Calu3 (cell line): ENCODE data around the gene TWIST1. TPM values are rescaled to one million over a fixed set of nuclear protein-coding genes. Genes with fewer than 3 reads are reported as not detected.

Experiments used
- BruUV-seq: library from RNA; stranded (reverse); fragments of 400-500 nt; replicated peaks from 2 replicates; lab custom pipeline; 2021; lab: Mats Ljungman, UMichigan
- CTCF ChIA-PET: fragments of 300-600 bp; sonication (Branson Sonifier 250); formaldehyde crosslinking; loops from one replicate; lab custom pipeline; 2022; ENCODE audit warnings: antibody characterized with exemption; lab: Charles Lee
- DNase-seq: peaks from one replicate; pipeline ENCODE4 v3.0.0; 2022
- H3K27ac Mint-ChIP-seq: one replicate; pipeline ENCODE4 v1.8.0; 2022; ENCODE audit warnings: mixed read lengths; ENCODE audit not compliant: unreplicated experiment
- H3K27me3 Mint-ChIP-seq: one replicate; pipeline ENCODE4 v1.8.0; 2022; ENCODE audit warnings: mixed read lengths; ENCODE audit not compliant: unreplicated experiment
- H3K36me3 Mint-ChIP-seq: one replicate; pipeline ENCODE4 v1.8.0; 2022; ENCODE audit warnings: mild to moderate bottlenecking, moderate library complexity, mixed read lengths; ENCODE audit not compliant: insufficient read depth, unreplicated experiment
- H3K4me1 Mint-ChIP-seq: one replicate; pipeline ENCODE4 v1.8.0; 2022; ENCODE audit warnings: mild to moderate bottlenecking, low read depth, mixed read lengths; ENCODE audit not compliant: unreplicated experiment
- H3K4me3 Mint-ChIP-seq: one replicate; pipeline ENCODE4 v1.8.0; 2022; ENCODE audit warnings: mild to moderate bottlenecking, low read depth, moderate library complexity, mixed read lengths; ENCODE audit not compliant: unreplicated experiment
- H3K9me3 Mint-ChIP-seq: one replicate; pipeline ENCODE4 v1.8.0; 2022; ENCODE audit warnings: low read depth, mixed read lengths; ENCODE audit not compliant: unreplicated experiment
- intact Hi-C: fragments of 100-400 bp; cut with micrococcal nuclease; formaldehyde crosslinking; loops from one replicate; pipeline ENCODE4 v1.10.0; 2022; ENCODE audit not compliant: unreplicated experiment
- total RNA-seq: library from RNA; stranded (reverse); gene quantifications from 2 replicates; pipeline ENCODE4 v1.2.3, GENCODE V29; 2022
- TF ChIP-seq, protein P1 (sequence below): fragments of 200-600 bp; IDR thresholded peaks from one replicate; pipeline ENCODE4 v1.8.0; 2022; ENCODE audit warnings: antibody characterized with exemption; ENCODE audit not compliant: unreplicated experiment

TWIST1 gene
- total RNA-seq, 1 experiment from 2014 or later: 2.9 TPM

DNA sequence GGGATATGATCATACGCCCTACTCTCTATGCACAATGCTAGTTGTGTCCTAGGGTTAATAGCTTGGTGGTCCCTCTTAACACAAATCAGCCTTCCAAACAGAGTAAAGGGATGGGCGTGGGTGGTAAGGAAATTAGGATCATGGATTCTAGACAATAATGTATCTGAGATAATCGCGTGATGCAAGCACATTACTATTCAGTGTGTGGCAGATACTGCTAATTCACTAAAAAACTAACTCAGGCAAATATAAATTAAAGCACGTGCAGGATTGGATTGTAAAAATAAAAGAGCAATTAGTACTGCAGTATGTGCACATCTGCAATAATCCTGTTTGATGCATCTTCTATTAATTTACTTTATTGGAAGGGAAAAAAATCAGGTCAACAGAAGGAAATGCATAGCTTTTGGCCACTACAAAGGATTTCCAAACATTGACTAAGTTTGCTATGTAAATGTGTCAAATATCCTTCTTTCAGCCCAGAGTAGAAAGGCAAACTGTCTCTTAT, 22.0 kb downstream of the TWIST1 start:
- no peaks in the 10 kb centered on the region for H3K9me3 Mint-ChIP-seq
- TF ChIP-seq, protein P1, sequence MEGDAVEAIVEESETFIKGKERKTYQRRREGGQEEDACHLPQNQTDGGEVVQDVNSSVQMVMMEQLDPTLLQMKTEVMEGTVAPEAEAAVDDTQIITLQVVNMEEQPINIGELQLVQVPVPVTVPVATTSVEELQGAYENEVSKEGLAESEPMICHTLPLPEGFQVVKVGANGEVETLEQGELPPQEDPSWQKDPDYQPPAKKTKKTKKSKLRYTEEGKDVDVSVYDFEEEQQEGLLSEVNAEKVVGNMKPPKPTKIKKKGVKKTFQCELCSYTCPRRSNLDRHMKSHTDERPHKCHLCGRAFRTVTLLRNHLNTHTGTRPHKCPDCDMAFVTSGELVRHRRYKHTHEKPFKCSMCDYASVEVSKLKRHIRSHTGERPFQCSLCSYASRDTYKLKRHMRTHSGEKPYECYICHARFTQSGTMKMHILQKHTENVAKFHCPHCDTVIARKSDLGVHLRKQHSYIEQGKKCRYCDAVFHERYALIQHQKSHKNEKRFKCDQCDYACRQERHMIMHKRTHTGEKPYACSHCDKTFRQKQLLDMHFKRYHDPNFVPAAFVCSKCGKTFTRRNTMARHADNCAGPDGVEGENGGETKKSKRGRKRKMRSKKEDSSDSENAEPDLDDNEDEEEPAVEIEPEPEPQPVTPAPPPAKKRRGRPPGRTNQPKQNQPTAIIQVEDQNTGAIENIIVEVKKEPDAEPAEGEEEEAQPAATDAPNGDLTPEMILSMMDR: no peak
- peaks cover under 1% of the 10 kb centered on the region for H3K36me3 Mint-ChIP-seq
- BruUV-seq: no TSS peak
- intact Hi-C loops: no loop called here
- no peak overlapping the region for H3K27ac Mint-ChIP-seq
- no peak for DNase-seq
- peaks cover 9% of the 10 kb centered on the region for H3K4me1 Mint-ChIP-seq
- no peaks in the 10 kb centered on the region for H3K27me3 Mint-ChIP-seq
- CTCF ChIA-PET: no interaction called here
- no peak overlapping the region for H3K4me3 Mint-ChIP-seq

DNA sequence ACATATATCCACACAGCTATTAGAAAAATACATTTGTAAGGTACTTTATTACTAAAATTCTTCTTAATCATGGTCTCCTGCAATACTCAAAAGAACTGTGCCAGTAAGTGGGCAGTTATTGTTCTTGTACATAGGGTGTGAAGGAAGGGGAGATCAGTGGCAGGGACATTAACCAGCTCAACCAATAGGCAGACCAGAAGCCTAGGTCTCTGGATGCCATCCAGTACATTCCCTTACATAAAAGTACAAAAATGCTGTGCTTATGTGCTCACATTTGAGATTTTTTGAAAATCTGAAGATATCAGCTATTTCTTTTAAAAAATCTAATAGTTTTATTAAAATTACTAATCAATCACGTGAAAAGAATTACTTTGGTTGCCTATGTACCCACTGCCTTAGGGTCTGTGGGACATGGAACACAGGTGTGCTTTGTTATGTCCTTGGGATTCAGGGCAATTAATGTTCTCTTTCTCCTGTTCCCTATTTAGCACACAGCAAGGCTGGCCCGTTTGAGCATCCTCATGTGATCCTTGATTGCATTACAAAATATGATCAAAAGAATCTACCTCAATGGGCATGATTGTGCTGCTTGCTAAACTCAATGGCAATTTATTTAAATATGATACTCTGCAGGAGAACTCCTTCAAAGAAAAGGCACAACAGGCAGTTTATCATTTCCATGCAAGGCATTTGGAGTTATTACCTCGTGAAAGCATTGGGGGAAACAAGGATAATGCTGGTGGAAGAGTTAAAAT, 22.7 kb downstream of the TWIST1 start:
- no peak overlapping the region for H3K4me3 Mint-ChIP-seq
- no peaks in the 10 kb centered on the region for H3K9me3 Mint-ChIP-seq
- BruUV-seq: no TSS peak
- intact Hi-C loops: no loop called here
- CTCF ChIA-PET: no interaction called here
- TF ChIP-seq, protein P1: no peak
- H3K36me3 Mint-ChIP-seq: no peaks in the 10 kb centered on the region
- peaks cover 3% of the 10 kb centered on the region for H3K4me1 Mint-ChIP-seq
- H3K27ac Mint-ChIP-seq: no peak overlapping the region
- DNase-seq: no peak
- H3K27me3 Mint-ChIP-seq: no peaks in the 10 kb centered on the region

DNA sequence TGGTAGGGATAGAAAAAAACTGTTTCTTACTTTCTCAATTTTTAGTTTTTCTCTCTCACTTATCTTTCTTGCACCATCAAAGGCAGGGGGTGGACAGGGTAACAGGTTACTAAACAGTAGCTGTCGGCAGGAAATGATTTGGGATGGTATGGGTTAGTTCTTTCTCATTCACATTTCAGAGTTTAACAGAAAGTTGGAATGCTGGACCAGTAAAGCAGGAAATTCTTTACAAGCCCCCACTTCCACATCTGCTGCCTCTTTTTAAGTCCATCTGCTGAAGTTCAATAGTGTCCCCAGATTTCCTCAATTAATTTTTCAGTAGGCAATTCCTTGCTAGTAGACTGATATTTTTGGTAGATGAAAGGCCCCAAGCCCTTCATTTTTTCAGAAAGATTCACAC, 23.3 kb downstream of the TWIST1 start:
- Mint-ChIP-seq H3K36me3 (no peaks in the 10 kb centered on the region), H3K4me1 (no peaks in the 10 kb centered on the region)
- CTCF ChIA-PET: no interaction called here

DNA sequence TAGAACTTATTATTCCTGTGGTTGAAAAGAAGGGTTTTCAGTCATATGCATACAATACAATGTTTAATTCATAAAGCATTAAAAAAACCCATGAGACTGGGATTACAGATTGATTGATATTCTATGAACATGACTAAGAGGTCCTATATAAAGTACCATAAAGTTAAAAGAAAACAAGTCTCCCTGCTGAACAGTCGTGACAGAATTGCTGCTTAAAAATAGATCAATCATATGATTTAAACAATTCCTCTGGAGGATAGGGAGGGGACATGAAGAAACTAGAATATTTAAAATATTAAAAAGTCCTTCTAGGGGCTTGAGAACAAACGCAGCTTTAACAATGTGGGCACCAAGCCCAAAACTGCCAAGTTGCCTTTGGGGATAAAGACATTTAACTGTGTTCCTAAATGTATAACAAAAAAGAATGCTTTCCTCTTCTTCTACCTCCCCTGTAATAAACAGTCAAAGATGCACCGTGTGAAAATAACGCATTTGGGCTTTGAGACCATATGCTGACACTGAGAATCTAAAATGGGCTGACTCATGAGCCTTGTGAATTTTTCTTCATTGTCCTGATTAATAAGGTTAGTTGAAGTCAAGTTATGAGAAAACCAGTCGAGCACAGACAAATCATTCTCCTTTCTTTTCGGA, 25.8 kb downstream of the TWIST1 start:
- no TSS peak for BruUV-seq
- CTCF ChIA-PET: interaction anchor here (0.9 to 1.2 kb wide), 2 partner anchors 8 to 12 kb away, joined by 3 read pairs; no protein-coding TSS in a partner anchor
- TF ChIP-seq, protein P1: no peak
- intact Hi-C loops: no loop called here
- Mint-ChIP-seq H3K27ac (no peak overlapping the region), H3K4me3 (no peak overlapping the region), H3K4me1 (no peaks in the 10 kb centered on the region), H3K36me3 (no peaks in the 10 kb centered on the region), H3K9me3 (no peaks in the 10 kb centered on the region), H3K27me3 (no peaks in the 10 kb centered on the region)
- no peak for DNase-seq

More for the DNA sequence above, 23.3 kb downstream of the TWIST1 start:
- intact Hi-C loops: no loop called here
- no peak overlapping the region for H3K4me3 Mint-ChIP-seq
- H3K9me3 Mint-ChIP-seq: no peaks in the 10 kb centered on the region
- H3K27me3 Mint-ChIP-seq: no peaks in the 10 kb centered on the region
- TF ChIP-seq, protein P1: no peak
- no peak for DNase-seq
- no peak overlapping the region for H3K27ac Mint-ChIP-seq
- no TSS peak for BruUV-seq
